GM21360 (cell line): ENCODE results near the gene LYPD4.
"Not testable (repeated sequence)": the region's sequence is repeated elsewhere in the genome, so short reads cannot be mapped to it uniquely, and the experiment has no call there.

Experiments used
- ATAC-seq: cut with Tn5 transposase; IDR thresholded peaks from one replicate; pipeline ENCODE4 v1.9.1; 2021; ENCODE audit warnings: mild to moderate bottlenecking, moderate library complexity; ENCODE audit not compliant: unreplicated experiment

Gene LYPD4

DNA sequence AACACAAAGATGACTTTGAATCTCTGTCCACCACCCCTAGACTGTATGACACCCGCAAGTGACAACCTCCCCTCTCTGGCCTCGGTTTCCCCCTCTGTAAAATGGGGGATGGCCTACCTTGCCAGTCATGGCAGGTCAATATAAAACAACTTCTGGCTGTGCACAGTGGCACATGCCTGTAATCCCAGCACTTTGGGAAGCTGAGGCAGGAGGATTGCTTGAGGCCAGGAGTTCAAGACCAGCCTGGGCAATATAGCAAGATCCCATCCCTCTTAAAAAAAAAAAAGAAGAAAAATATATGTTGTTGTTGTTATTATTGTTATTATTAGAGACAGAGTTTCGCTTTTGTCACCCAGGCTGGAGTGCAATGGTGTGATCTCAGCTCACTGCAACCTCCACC lies 31.5 kb upstream of the LYPD4 start:
- not testable (repeated sequence) for ATAC-seq

DNA sequence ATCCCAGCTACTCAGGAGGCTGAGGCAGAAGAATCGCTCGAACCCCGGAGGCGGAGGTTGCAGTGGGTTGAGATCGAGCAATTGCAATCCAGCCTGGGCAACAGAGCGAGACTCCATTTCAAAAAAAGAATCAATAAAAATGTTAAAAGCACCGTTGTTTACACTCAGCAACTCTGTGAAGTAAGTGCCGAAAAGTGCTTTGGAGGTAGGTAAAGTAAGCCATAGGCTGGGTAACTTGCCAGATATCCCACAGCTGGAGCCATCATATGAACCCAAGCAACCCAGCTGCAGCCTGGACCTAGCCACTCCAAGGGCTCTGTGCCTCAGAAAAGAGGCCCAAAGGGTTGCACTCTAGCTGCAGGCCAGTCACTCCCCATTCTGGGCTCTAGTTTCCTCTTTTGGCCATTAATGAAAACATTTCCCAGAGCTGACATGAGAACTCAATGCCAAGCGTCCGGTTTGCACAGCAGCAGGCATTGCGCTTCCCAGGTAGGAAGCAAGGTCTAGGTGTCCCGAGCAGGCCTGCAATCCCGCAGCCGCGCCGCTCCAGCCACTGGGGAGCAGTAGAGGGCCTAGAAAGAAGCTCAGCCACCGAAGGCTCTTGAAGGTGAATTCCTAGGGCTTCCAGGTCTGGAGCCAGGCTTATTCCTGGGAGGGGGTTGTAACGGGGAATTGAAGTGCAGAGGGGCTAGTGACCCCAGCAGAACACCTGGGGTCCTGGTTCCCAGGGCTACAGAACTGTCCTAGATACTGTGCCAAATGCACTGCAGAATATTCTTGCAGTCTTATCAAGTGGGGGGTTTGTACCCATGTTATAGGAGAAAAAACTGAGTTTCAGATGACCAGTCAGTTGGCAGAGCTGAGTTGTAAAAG lies 28.5 kb upstream of the LYPD4 start:
- ATAC-seq, result no peak

GRCh38 chr19:41872384-41872774 lies 27.9 kb upstream of the LYPD4 start:
- no peak for ATAC-seq

DNA sequence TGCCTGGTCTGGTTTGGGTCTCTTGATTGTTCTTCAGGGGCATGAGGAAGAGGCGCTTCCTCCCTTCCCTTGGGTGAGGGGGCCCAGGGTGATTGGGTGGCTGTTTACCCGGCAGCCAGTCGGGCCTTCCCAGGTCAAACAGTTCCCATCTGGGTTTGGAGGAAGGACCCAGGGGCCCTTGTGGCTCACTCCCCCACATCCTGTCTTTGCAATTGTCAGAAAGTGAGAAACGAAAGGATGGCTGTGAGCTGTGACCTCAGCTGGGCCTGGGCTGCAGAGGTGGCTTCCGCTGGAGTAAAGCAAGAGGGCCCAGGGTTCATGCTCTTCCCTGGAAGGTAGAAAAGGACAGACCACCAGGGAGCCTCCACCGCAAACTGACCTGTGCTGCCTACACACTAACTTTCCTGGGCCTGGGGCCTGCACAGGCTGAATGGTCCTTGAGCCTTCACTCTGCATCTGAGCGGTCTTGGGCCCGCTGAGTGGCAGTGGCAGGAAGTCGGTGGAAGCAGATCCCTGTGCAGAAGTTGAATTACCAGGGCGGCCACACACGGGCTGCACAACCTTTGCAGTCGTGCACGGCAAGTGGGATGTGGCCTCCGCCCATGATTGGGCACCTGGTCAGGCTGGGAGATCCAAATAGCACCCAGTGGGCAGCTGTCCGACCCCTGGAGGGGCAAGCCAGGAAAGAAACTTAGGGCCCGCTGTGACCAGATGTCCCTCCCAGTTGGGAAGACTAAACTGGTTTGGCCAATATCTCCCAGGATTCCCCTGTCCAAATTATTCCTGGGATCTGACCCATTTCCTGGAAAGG lies 27.3 kb upstream of the LYPD4 start:
- ATAC-seq, result peak; percentile 32

GRCh38 chr19:41870401-41870873 lies 26.0 kb upstream of the LYPD4 start:
- ATAC-seq, result no peak

DNA sequence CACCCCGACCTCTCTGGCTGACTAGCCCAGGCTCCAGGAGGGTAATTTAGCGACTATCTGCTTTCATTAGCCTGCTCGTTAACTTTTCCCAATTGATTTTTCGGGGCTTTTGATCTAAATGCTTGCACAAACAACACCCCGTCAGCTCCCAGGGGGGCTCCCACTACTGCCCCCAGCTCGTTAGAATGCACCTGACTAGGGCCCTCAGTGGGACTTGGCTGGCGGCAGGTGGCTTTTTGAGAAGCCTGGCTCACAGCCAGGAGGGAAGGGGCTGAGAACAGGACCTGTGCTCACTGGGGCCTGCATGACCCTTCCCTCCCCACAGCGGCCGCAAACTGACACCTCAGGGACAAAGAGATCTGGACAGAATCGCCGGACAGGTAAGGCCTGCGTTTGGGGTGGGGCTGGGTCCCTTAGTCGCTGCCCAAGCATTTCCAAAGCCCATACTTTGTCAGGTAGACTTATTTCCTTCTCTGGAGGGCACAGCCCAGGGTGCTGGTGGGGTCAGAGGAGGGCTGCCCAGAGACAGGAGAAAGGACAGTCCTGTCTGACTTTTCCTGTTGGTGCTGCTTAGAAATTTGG lies 25.0 kb upstream of the LYPD4 start:
- no peak for ATAC-seq

DNA sequence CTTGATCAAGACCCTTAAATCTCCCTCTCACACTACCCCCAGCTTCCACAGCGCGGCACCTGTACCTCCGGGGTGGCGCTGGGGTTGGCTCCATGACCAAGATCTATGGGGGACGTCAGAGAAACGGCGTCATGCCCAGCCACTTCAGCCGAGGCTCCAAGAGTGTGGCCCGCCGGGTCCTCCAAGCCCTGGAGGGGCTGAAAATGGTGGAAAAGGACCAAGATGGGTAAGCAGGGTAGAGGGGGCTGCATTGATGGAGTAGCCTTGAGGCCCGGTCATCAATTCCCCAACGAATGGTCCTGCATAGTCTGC lies 24.5 kb upstream of the LYPD4 start:
- no peak for ATAC-seq

DNA sequence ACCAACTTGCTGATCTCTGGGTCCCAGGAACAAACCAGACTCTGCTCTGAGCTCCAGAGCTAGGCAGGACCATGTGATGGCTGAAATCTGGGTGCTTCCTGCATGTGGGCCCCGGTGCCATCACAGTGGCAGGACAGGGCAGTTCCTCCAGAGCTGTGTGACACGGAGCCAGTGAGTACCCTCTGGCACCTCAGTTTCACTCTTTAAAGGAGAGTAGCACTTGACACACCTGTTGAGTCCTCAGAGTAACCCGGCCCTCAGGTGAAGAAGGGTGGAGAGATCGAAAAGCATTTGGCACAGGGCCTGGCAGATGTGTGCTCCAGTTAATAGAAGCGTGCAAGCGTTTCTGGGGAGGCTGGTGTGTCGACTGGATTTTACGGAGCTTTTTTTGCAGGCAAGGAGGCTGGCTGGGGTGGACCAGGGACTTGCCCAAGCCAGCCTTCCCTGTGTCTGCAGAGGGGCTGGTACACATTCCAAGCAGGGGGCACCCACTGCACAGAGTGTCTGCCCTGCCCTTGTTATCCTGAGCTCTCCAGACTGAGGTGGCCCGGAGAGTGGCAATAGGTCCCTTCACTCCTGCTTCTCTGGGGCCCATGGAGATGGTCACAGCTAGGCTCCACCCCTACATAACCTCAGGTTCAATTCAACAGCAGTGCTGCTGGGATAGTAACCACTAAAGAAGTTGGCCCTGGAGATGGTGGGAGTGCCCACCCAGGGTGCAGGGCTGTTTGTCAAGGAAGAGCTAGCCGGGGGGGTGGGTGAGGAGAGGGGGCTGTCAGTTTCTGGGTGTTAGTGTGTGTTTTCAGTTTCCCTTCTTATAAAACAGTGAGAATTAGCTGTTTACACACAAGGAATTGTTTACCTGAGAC lies 23.9 kb upstream of the LYPD4 start:
- ATAC-seq, result no peak

DNA sequence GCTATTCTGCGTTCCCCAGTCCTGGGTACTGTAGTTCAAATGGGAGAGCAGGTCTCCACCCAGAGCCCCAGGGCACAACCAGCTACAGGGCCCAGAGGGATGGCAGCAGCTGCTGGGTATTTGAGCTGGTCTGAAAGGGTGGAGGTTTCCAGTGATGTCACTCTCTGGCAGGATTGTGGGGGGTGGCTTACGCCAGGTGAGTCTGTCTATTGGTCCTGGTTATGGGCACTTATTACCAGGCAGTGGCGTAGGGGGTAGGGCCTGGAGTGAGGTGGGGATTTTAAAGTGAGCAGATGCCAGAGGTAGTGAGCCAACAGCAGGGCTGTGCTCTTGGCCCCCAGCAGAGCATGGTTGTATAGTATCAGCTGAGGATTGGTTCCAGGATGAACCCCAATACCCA lies 21.8 kb upstream of the LYPD4 start:
- no peak for ATAC-seq

GRCh38 chr19:41864374-41864773 lies 19.9 kb upstream of the LYPD4 start:
- no peak for ATAC-seq

- no peak for ATAC-seq
Measured at GRCh38 chr19:41863209-41863931, 18.9 kb upstream of the LYPD4 start.

GRCh38 chr19:41862445-41862986 lies 18.0 kb upstream of the LYPD4 start:
- ATAC-seq, result no peak

DNA sequence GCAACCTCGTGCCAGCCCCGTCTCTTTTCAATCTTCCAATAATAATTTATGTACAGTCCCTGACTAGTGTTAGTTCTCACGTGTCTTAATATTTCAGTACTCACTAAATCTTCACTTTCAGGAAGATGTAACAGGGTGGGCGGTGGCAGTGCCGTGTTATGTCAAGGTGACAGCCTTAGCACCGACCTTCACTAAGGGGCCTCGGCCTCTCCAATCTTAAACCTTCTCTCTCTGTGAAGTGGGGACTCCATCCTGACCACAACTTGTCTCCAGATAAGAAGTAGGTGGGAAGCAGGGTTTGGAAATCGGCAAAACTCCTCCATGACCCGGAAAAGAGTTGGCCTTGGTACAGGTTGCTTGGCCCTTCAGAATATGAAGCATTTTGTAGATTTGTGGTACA lies 17.4 kb upstream of the LYPD4 start:
- ATAC-seq, result no peak

- ATAC-seq, result no peak
Measured at GRCh38 chr19:41861116-41861768, 16.8 kb upstream of the LYPD4 start.

DNA sequence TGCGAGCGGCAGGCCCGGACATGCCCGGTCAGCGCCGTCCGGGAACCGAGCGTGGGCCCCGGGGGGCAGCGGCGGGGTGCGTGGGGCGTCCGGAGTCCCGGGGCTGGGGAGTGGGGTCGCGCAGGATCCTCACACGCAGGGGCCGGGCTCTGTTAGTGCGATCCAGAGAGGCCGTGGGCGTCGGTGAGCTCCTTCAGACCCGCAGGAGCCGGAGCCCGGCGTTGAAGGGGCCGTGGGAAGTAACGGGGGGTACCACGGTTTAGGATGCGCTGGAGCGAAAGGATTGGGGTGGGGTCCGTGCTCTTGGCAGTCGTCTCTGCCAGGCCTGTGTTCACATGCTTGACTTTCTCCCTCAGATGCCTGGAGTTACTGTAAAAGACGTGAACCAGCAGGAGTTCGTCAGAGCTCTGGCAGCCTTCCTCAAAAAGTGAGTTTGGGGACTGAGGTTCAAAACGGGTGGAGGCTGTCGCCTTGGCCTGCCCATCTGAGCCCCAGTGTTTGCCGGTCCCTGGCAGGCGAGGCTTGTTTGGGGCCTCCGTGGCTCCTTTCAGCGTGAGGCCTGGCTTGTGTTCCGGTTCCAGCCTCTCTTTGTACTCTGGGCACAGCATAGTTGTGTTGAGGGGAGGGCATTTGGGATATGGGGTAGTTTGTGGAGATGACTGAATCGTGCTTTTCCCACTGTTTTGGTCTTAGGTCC lies 16.1 kb upstream of the LYPD4 start:
- ATAC-seq, result no peak

DNA sequence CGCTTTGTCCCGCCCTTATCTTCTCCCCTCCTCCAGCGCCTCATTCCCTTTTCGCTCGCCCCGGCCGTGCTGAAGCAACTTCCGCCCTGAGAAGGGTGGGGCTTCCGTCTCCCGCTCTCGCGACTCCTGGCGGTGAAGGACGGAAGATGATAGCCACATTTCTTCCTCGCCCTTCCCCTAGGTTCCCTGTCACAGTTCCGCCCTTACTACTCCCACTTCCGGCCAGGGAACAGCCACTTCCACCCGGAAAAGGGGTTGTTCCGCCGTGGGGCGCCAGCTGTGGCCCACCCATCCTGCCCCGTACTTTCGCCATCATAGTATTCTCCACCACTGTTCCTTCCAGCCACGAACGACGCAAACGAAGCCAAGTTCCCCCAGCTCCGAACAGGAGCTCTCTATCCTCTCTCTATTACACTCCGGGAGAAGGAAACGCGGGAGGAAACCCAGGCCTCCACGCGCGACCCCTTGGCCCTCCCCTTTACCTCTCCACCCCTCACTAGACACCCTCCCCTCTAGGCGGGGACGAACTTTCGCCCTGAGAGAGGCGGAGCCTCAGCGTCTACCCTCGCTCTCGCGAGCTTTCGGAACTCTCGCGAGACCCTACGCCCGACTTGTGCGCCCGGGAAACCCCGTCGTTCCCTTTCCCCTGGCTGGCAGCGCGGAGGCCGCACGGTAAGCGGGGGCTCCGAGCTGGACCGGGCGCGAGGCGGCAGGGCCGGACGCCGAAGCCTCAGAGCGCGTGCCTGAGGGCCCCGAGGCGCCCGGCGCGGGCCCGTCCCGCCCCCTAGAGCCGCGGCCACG lies 15.3 kb upstream of the LYPD4 start, which contains the start of gene RPS19:
Gene RPS19 (plus strand): TSS at position 638 of the 801 bp plus-strand sequence. CDS start 520 bp downstream, outside the sequence.
- ATAC-seq, result peak; percentile 68

- ATAC-seq, result no peak
Measured at GRCh38 chr19:41859213-41859617, 14.7 kb upstream of the LYPD4 start.

GRCh38 chr19:41853768-41854167 lies 9.3 kb upstream of the LYPD4 start:
- no peak for ATAC-seq
